ENCODE measurements around the gene PRKAG2. TPM values are rescaled to one million over a fixed set of nuclear protein-coding genes. Genes with fewer than 3 reads are reported as not detected.

PRKAG2 gene
- total and polyA plus RNA-seq, 10 donors, result 15.8 to 50.9 (median 32.8) TPM

DNA sequence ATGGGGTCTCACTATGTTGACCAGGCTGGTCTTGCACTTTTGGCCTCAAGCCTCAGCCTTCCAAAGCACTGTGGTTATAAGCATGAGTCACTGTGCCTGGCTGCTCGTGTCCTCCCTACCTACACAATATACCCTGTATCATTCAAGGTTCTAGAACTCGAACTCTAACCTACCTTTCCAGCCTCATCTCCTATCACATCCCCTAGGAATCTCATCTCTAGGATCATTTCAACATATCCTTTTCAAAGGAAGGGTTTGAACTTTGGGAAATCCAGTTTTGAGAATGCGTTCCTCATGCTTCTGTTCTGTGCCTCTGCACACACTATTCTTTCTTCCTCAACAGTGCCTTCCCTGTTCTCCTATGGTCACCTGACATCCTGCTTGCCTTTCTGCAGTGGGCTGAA lies 269.4 kb downstream of the PRKAG2 start:
- WGBS, 5 donors, result 82 to 88% (median 87%) methylated on average over 3 of the region's 3 CpGs
- peaks cover 0 to 16% (median 5%) of the 10 kb centered on the region in 6 donors for H3K4me1 ChIP-seq
- H3K27ac ChIP-seq, result no peak overlapping the region
- H3K27me3 ChIP-seq (replicated peaks in 1 of 7), result no peaks in the 10 kb centered on the region
- no peaks in the 10 kb centered on the region for H3K9me3 ChIP-seq
- TF ChIP-seq POLR2AphosphoS5 (IDR thresholded peaks at IDR 0.05) (no peak), POLR2A (IDR thresholded peaks at IDR 0.05) (no peak)
- TF ChIP-seq, protein P1, sequence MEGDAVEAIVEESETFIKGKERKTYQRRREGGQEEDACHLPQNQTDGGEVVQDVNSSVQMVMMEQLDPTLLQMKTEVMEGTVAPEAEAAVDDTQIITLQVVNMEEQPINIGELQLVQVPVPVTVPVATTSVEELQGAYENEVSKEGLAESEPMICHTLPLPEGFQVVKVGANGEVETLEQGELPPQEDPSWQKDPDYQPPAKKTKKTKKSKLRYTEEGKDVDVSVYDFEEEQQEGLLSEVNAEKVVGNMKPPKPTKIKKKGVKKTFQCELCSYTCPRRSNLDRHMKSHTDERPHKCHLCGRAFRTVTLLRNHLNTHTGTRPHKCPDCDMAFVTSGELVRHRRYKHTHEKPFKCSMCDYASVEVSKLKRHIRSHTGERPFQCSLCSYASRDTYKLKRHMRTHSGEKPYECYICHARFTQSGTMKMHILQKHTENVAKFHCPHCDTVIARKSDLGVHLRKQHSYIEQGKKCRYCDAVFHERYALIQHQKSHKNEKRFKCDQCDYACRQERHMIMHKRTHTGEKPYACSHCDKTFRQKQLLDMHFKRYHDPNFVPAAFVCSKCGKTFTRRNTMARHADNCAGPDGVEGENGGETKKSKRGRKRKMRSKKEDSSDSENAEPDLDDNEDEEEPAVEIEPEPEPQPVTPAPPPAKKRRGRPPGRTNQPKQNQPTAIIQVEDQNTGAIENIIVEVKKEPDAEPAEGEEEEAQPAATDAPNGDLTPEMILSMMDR (IDR thresholded peaks at IDR 0.05 in 8 of 11, conservative IDR thresholded peaks at IDR 0.05 in 3 of 11), result no peak
- intact Hi-C loops (cut with DNase I; ENCODE audit: low total_unique reads), result no loop called here
- peaks cover 0 to 47% (median 4%) of the 10 kb centered on the region in 6 donors for H3K36me3 ChIP-seq
- DNase-seq, result no peak
- H3K4me3 ChIP-seq, result no peak overlapping the region

DNA sequence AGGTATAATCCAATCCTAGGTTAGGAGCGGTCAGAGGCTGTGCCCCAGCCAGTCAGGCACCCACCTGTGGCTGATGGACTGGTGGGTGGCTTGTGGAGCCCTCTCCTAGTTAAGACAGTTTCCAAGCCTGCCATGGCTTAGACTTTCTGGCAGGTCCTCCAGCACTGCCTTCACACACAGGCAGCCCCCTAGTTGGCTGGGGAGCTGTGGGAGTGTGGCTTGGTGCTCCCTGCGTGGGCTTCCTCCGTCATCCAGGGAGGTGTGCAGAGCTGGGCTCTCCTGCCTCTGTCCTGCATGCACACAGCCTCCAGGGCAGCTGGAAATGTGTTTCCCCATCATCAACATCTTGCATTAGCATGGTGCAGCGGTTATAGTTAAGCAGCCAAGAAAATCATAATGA lies 273.0 kb downstream of the PRKAG2 start:
- Histone ChIP-seq H3K9me3 (no peaks in the 10 kb centered on the region), H3K27ac (no peak overlapping the region), H3K27me3 (replicated peaks in 1 of 7) (no peaks in the 10 kb centered on the region), H3K36me3 (peaks cover 0 to 27% (median 4%) of the 10 kb centered on the region in 6 donors), H3K4me3 (no peak overlapping the region), H3K4me1 (peaks cover 4 to 36% (median 17%) of the 10 kb centered on the region in 6 donors)
- intact Hi-C loops (cut with DNase I; ENCODE audit: low total_unique reads), result no loop called here
- DNase-seq, result no peak
- TF ChIP-seq POLR2A (IDR thresholded peaks at IDR 0.05) (no peak), POLR2AphosphoS5 (IDR thresholded peaks at IDR 0.05) (peak in 1 of 3 donors; percentile 29)
- WGBS, 5 donors, result 85 to 95% (median 88%) methylated on average over 4 of the region's 4 CpGs

DNA sequence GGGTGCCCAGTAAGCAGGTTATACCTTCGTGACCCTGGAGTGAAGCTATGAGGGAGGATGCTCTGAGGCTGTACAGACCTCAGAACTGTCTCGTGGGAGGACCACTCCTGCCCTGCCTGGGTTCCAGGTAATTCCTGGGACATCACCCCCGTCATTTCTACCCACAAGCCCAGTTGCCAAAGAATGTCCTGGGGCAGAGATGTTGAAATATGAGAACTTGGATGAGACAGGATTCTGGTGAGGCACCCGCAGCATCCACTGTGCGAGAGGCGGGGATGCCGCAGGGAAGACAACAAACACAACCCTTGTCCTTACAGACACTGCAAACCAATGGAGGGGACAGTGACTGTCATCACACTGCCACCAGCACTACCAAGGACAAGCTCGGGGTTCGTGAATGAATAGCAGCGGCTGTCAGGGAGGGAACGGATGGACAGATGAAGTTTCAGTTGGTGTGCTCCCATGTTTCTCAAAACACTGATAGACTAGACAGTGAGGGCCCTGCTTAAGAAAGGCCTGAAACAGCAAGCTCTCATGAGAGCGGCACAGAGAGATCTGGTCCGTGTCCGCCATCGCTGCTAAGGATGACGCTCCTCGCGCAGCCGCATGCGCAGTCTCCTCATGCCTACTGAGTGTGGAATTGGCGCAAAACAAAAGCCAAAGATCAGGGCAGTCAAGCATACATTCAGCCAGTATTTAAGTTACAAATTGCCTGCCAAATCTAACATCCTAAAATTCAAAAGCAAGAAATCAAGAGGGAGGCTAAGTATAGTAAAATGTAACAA lies 275.2 kb downstream of the PRKAG2 start:
- TF ChIP-seq, protein P1 (IDR thresholded peaks at IDR 0.05 in 8 of 11, conservative IDR thresholded peaks at IDR 0.05 in 3 of 11), result no peak
- TF ChIP-seq POLR2AphosphoS5 (IDR thresholded peaks at IDR 0.05) (no peak), POLR2A (IDR thresholded peaks at IDR 0.05) (no peak)
- no peaks in the 10 kb centered on the region for H3K27me3 ChIP-seq (replicated peaks in 1 of 7)
- H3K36me3 ChIP-seq, result peaks cover 0 to 27% (median 4%) of the 10 kb centered on the region in 6 donors
- no peak for DNase-seq
- H3K4me3 ChIP-seq, result no peak overlapping the region
- intact Hi-C loops (cut with DNase I; ENCODE audit: low total_unique reads), result no loop called here
- WGBS, 5 donors, result 94 to 97% (median 95%) methylated on average over 21 of the region's 21 CpGs
- peaks cover 4 to 23% (median 12%) of the 10 kb centered on the region in 6 donors for H3K4me1 ChIP-seq
- H3K27ac ChIP-seq, result no peak overlapping the region
- no peaks in the 10 kb centered on the region for H3K9me3 ChIP-seq

DNA sequence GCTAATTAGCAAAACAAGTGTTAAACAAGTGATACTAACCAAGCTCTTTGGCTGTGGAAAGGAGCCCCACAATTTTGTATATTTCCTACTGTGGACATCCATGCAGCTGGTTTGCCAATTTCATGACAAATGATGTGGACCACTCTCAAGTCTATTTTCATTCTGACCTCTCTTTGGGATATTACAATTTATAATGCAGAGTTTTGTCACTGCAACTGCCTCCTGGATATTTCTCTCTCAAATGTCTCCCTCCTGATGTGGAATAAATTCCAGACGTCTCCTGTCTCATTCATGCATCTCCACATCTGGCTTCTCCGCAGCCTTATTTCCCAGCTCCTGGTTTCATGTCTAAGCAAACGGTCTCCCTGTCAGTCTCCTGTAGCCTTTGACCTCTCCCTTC lies 276.6 kb downstream of the PRKAG2 start:
- DNase-seq, result no peak
- no peaks in the 10 kb centered on the region for H3K27me3 ChIP-seq (replicated peaks in 1 of 7)
- H3K27ac ChIP-seq, result peak overlapping the region in 6 of 8 donors; percentile 60 to 80 (median 68)
- WGBS, 5 donors, result 75 to 95% (median 86%) methylated on average over 3 of the region's 3 CpGs
- intact Hi-C loops (cut with DNase I; ENCODE audit: low total_unique reads), result no loop called here
- TF ChIP-seq POLR2A (IDR thresholded peaks at IDR 0.05), result no peak
- TF ChIP-seq, protein P1 (IDR thresholded peaks at IDR 0.05 in 8 of 11, conservative IDR thresholded peaks at IDR 0.05 in 3 of 11), result no peak
- no peak for TF ChIP-seq POLR2AphosphoS5 (IDR thresholded peaks at IDR 0.05)
- H3K36me3 ChIP-seq, result peaks cover 0 to 27% (median 4%) of the 10 kb centered on the region in 6 donors
- no peaks in the 10 kb centered on the region for H3K9me3 ChIP-seq
- no peak overlapping the region for H3K4me3 ChIP-seq
- peaks cover 4 to 29% (median 15%) of the 10 kb centered on the region in 6 donors for H3K4me1 ChIP-seq
